HL-60/S4 treated with phorbol 12-myristate 13-acetate at 8.2 ng/mL for 4 days and 3 days (cell line): ENCODE results near the gene HEATR5A.
"Not testable (repeated sequence)": the region's sequence is repeated elsewhere in the genome, so short reads cannot be mapped to it uniquely, and the experiment has no call there.

Source experiments
- in situ Hi-C: fragments of 300-500 bp; cut with MboI; formaldehyde crosslinking; loops from 2 replicates; pipeline ENCODE4 v1.15.0; 2022; ENCODE audit warnings: low sequenced_read_pairs

The HEATR5A gene

GRCh38 chr14:31287294-31287972, 132.9 kb downstream of the HEATR5A start:
- in situ Hi-C loops: no loop called here

- in situ Hi-C loops: no loop called here
Measured at GRCh38 chr14:31286456-31287293, 133.7 kb downstream of the HEATR5A start.

- in situ Hi-C loops: no loop called here
Measured at GRCh38 chr14:31283578-31284252, 136.6 kb downstream of the HEATR5A start.

GRCh38 chr14:31283153-31283552, 137.2 kb downstream of the HEATR5A start:
- in situ Hi-C loops: no loop called here

GRCh38 chr14:31280871-31281220, 139.5 kb downstream of the HEATR5A start:
- in situ Hi-C loops: no loop called here

- in situ Hi-C loops: no loop called here
Measured at GRCh38 chr14:31280132-31280870, 140.0 kb downstream of the HEATR5A start.

- in situ Hi-C loops: no loop called here
Measured at GRCh38 chr14:31278883-31279282, 141.5 kb downstream of the HEATR5A start.

- in situ Hi-C loops: no loop called here
Measured at GRCh38 chr14:31277085-31277484, 143.3 kb downstream of the HEATR5A start.

- in situ Hi-C loops: not testable (repeated sequence)
Measured at GRCh38 chr14:31276417-31276816, 143.9 kb downstream of the HEATR5A start.

- in situ Hi-C loops: no loop called here
Measured at GRCh38 chr14:31275731-31276130, 144.6 kb downstream of the HEATR5A start.

GRCh38 chr14:31271648-31272047, 148.7 kb downstream of the HEATR5A start:
- in situ Hi-C loops: no loop called here

GRCh38 chr14:31270196-31270772, 150.1 kb downstream of the HEATR5A start:
- in situ Hi-C loops: no loop called here

- in situ Hi-C loops: loop anchor here (10.0 kb wide), 1 partner anchor 85 kb away; no protein-coding TSS in a partner anchor
Measured at GRCh38 chr14:31269634-31270195, 150.6 kb downstream of the HEATR5A start.

- in situ Hi-C loops: loop anchor here (10.0 kb wide), 1 partner anchor 87 kb away; no protein-coding TSS in a partner anchor
Measured at GRCh38 chr14:31268216-31268615, 152.1 kb downstream of the HEATR5A start.

- in situ Hi-C loops: loop anchor here (10.0 kb wide), 1 partner anchor 88 kb away; no protein-coding TSS in a partner anchor
Measured at GRCh38 chr14:31266437-31267331, 153.7 kb downstream of the HEATR5A start.

GRCh38 chr14:31265701-31266398, 154.5 kb downstream of the HEATR5A start:
- in situ Hi-C loops: loop anchor here (10.0 kb wide), 1 partner anchor 89 kb away; no protein-coding TSS in a partner anchor

GRCh38 chr14:31263485-31264133, 156.7 kb downstream of the HEATR5A start:
- in situ Hi-C loops: loop anchor here (10.0 kb wide), 1 partner anchor 91 kb away; no protein-coding TSS in a partner anchor
